Skeletal muscle cell (primary cell): ENCODE data around the gene EPHA10.
"Not testable (repeated sequence)": the region's sequence is repeated elsewhere in the genome, so short reads cannot be mapped to it uniquely, and the experiment has no call there.

ENCODE experiments used
- DNase-seq: peaks from one replicate; pipeline ENCODE4 v3.0.0-alpha.2; 2010; ENCODE audit warnings: low read depth
- H3K4me3 ChIP-seq: 2 replicates; pipeline ENCODE4 v1.5.1; 2011; ENCODE audit warnings: low read depth, mild to moderate bottlenecking, control low read depth, low read length, moderate library complexity

EPHA10 gene

DNA sequence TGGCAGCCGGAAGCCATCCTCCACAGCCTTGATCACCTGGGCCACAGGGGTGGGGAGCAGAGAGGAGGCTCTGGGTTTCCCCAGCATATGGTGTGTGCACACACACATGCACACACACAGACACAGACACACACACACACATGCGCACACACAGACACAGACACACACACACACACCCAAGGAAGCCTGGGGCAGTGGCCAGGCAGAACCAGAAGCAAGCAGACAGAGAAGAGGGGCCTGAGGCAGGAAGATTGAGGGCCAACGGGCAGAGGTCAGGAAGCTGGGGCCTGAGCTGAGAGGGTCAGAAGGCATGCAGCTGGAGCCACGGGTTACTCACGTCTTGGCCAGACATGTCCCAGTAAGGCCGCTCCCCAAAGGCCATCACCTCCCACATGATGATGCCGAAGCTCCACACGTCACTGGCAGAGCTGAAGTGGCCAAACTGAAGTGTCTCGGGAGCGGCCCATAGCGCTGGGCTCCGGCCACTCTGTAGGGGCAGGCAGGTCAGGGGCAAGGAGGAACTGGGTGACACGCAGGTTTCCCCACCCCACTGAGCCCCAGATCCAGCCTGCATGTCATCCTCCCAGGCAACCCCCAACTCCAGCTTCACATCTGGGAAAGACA lies 45.2 kb downstream of the EPHA10 start:
- DNase-seq = no peak
- no peak overlapping the region for H3K4me3 ChIP-seq

GRCh38 chr1:37718901-37719571 lies 45.9 kb downstream of the EPHA10 start:
- no peak overlapping the region for H3K4me3 ChIP-seq
- DNase-seq = no peak

DNA sequence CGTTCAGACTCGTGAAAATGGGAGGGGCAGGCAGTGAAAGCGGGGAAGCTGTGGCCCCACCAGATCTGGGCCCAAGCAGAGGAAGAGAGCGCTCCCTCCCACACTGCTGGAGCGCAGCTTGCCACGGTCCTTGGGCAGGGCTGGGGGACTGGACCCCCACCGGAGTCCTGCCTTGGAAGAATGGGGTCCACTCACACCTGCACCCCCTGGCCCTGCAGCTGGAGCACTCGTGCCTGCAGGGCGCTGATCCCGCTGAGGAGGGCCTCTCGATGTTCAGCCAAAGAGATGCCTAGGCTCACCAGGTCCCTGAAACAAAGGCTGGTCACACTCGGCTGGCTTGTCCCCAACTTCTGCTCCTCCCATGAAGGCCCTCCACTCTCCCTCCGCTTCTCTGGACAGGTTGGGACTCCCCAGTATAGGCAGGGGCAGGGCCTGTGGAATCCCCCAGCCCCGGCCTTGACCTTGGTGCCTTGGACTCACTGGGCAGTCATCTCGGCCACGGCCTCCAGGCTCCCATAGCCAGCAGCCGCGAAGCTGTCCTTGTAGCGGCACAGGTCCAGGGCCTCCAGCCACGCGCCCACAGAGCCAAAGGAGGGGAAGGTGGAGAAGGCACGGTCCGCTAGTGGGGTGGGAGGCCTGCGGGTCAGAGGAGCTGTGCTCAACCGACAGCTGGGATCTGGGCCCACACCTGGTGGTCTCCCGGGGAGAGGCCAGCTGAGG lies 46.6 kb downstream of the EPHA10 start:
- H3K4me3 ChIP-seq = no peak overlapping the region
- no peak for DNase-seq

- DNase-seq = no peak
- H3K4me3 ChIP-seq = no peak overlapping the region
Measured at GRCh38 chr1:37717631-37718030, 47.3 kb downstream of the EPHA10 start.

GRCh38 chr1:37716321-37716720 lies 48.6 kb downstream of the EPHA10 start:
- no peak for DNase-seq
- no peak overlapping the region for H3K4me3 ChIP-seq

DNA sequence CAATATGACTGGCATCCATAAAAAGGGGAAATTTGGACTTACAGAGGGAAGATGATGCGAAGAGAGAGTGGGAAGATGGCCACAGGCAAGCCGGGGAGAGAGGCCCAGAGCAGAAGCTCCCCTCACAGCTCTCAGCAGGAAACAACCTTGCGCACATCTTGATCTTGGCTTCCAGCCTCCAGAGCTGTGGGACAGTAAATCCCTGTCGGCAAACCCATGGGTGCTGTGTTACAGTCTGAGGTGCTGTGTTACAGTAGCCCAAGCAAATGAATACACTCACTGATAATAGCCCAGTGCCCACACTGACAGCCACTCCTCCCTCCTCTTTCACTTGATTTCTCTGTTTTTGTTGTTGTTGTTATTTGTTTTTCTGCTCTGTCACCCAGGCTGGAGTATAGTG lies 50.2 kb downstream of the EPHA10 start:
- no peak for DNase-seq
- no peak overlapping the region for H3K4me3 ChIP-seq

GRCh38 chr1:37714226-37714625 lies 50.7 kb downstream of the EPHA10 start:
- no peak overlapping the region for H3K4me3 ChIP-seq
- DNase-seq = no peak

- DNase-seq = no peak
- H3K4me3 ChIP-seq = no peak overlapping the region
Measured at GRCh38 chr1:37708471-37708870, 56.4 kb downstream of the EPHA10 start.

GRCh38 chr1:37705399-37705798 lies 59.5 kb downstream of the EPHA10 start:
- no peak overlapping the region for H3K4me3 ChIP-seq
- no peak for DNase-seq

GRCh38 chr1:37704966-37705365 lies 60.0 kb downstream of the EPHA10 start:
- H3K4me3 ChIP-seq = no peak overlapping the region
- DNase-seq = no peak

- no peak overlapping the region for H3K4me3 ChIP-seq
- DNase-seq = no peak
Measured at GRCh38 chr1:37703061-37703460, 61.9 kb downstream of the EPHA10 start.

GRCh38 chr1:37701051-37701450 lies 63.9 kb downstream of the EPHA10 start:
- no peak for DNase-seq
- H3K4me3 ChIP-seq = no peak overlapping the region

DNA sequence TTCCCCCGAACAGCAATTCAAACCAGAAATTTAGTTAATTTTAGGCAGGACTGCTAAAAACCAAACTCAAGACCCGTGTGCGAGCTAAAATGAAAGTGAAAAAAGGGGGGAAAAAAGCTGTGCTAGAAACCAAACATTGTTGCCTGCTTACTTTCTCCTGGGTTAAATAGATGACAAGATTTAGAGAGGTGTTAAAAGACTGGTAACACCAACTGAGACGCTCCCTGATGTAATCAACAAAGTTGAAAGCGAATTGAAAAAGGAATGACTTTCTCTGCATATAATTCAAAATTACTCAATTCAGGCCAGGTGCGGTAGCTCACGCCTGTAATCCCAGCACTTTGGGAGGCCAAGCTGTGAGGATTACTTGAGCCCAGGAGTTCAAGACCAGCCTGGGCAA lies 65.8 kb downstream of the EPHA10 start:
- no peak overlapping the region for H3K4me3 ChIP-seq
- no peak for DNase-seq

GRCh38 chr1:37697737-37698136 lies 67.2 kb downstream of the EPHA10 start:
- H3K4me3 ChIP-seq = no peak overlapping the region
- no peak for DNase-seq

DNA sequence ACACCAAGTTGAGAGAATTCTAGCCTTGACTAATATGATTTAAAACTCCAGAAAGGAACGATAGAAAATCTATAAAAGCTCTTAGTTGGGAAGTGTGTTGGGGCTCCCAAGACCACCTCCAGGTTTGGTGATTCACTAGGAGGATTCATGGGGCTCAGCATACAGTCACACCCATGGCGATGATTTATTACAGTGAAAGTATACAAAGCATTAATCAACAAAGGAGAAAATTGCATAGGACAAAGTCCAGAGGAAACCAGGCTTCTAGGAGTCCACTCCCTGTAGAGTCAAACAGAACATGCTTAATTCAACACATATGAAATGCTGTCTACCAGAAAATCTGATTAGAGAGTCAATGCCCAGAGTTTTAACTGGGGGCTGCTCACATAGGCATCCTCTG lies 67.8 kb downstream of the EPHA10 start:
- DNase-seq = no peak
- no peak overlapping the region for H3K4me3 ChIP-seq

GRCh38 chr1:37692834-37693175 lies 72.1 kb downstream of the EPHA10 start:
- no peak for DNase-seq
- peak overlapping the region; percentile 96 for H3K4me3 ChIP-seq

DNA sequence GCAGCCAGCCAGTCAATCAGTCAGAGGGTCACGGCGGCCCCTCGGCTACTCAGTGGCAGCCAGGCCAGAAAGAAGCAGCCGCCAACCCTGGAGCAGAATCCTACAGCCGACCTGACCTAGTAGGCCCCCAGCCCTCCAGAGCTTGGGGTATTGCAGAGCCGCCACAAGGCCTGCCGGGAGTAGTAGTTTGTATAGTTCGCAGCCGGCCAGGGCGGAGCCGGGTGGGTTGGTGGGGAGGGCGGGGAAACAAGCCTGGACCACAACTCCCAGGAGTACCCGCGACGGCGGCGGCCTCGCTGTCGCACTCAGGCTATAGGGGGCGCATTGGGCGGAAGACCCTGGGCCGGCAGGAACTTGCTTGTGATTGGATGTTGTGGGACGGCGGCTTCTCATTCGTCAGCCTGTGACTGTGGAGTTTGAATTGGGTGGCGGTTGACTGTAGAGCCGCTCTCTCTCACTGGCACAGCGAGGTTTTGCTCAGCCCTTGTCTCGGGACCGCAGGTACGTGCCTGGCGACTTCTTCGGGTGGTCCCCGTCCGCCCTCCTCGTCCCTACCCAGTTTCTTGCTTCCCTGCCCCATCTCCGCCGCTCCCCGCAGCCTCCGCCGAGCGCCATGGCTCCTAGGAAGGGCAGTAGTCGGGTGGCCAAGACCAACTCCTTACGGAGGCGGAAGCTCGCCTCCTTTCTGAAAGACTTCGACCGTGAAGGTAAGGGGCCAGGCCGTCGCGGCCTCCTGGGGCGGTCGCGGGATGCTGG lies 72.7 kb downstream of the EPHA10 start, which contains the start of gene CDCA8:
TSS of gene CDCA8 (plus strand) at position 439 of the 756 bp plus-strand sequence. CDS start at position 614, 175 bp downstream.
- peak; percentile 92 for DNase-seq
- peak within 1 kb of the TSS; percentile 96 for H3K4me3 ChIP-seq

DNA sequence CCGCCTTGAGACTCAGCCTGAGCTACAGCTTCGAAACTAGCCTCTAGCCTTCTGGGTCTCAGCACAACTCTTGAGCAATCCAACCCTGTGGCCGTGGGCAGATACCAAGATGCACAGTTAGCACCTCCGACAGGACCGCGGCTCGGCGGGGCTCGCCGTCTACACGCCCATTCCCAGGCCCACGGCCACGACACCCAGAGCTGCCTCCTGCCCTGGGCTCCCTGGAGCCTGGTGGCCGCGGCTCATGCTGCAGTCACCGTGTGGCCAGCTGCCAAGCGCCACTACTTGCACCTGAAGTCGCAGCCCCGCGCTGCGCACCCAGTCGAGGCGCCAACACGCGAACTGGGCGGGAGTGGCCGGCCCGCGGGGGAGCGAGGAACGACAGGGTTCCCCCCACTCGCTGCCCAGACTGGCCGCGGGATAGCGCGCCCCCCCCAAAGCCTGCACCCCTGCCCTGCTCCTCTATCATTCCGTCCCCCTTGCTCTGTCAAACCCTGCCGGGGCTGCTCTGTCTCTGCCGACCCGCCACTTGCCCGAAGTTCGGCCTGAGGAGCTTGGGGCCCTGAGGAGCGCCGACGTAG lies 73.3 kb downstream of the EPHA10 start:
- DNase-seq = peak; percentile 23
- peak overlapping the region; percentile 96 for H3K4me3 ChIP-seq

GRCh38 chr1:37688926-37689325 lies 76.0 kb downstream of the EPHA10 start:
- DNase-seq = no peak
- peak overlapping the region; percentile 96 for H3K4me3 ChIP-seq

- not testable (repeated sequence) for H3K4me3 ChIP-seq, DNase-seq
Measured at GRCh38 chr1:37687764-37688163, 77.2 kb downstream of the EPHA10 start.
